HEK293T (cell line): ENCODE measurements around the gene RFTN2.

Experiments used
- CTCF ChIA-PET: fragments of 350-600 bp; formaldehyde crosslinking; extraction: SDS; loops from one replicate; lab custom pipeline; 2021; ENCODE audit warnings: antibody characterized with exemption, inconsistent platforms; lab: Yijun Ruan, JAX
- POLR2A ChIA-PET: fragments of 350-600 bp; formaldehyde crosslinking; extraction: SDS; loops from one replicate; lab custom pipeline; 2020; ENCODE audit warnings: antibody characterized with exemption, inconsistent platforms; lab: Yijun Ruan, JAX
- DNase-seq: peaks from one replicate; pipeline ENCODE4 v3.0.0; 2012; ENCODE audit warnings: mixed read lengths; ENCODE audit errors: extremely low spot score
- ARNT ChIP-seq: fragments of 450-650 bp; IDR thresholded peaks from 2 replicates; pipeline ENCODE4 v1.6.1; 2017; ENCODE audit warnings: mild to moderate bottlenecking
- BHLHE40 ChIP-seq: fragments of 450-650 bp; IDR thresholded peaks from 2 replicates; pipeline ENCODE4 v1.6.1; 2016; ENCODE audit warnings: mild to moderate bottlenecking, moderate library complexity, borderline replicate concordance
- CTBP1 ChIP-seq: fragments of 450-650 bp; IDR thresholded peaks from 2 replicates; pipeline ENCODE4 v1.6.1; 2016; ENCODE audit warnings: borderline replicate concordance
- ELF4 ChIP-seq: fragments of 450-650 bp; IDR thresholded peaks from 2 replicates; pipeline ENCODE4 v1.6.1; 2017; ENCODE audit warnings: antibody characterized with exemption
- FOXA1 ChIP-seq: fragments of 450-650 bp; IDR thresholded peaks from 2 replicates; pipeline ENCODE4 v1.6.1; 2016; ENCODE audit warnings: mild to moderate bottlenecking
- FOXK2 ChIP-seq: fragments of 450-650 bp; IDR thresholded peaks from 2 replicates; pipeline ENCODE4 v1.6.1; 2016; ENCODE audit warnings: mild to moderate bottlenecking
- FOXM1 ChIP-seq: fragments of 450-650 bp; IDR thresholded peaks from 2 replicates; pipeline ENCODE4 v1.6.1; 2017; ENCODE audit warnings: mild to moderate bottlenecking, borderline replicate concordance
- HDGF ChIP-seq: fragments of 450-650 bp; IDR thresholded peaks from 2 replicates; pipeline ENCODE4 v1.6.1; 2017; ENCODE audit warnings: antibody characterized with exemption, borderline replicate concordance
- L3MBTL2 ChIP-seq: fragments of 450-650 bp; conservative IDR thresholded peaks from 2 replicates; pipeline ENCODE4 v1.6.1; 2016; ENCODE audit warnings: mild to moderate bottlenecking
- LEF1 ChIP-seq: fragments of 450-650 bp; IDR thresholded peaks from 2 replicates; pipeline ENCODE4 v1.6.1; 2017; ENCODE audit warnings: mild to moderate bottlenecking, borderline replicate concordance
- NFRKB ChIP-seq: fragments of 450-650 bp; IDR thresholded peaks from 2 replicates; pipeline ENCODE4 v1.6.1; 2016; ENCODE audit warnings: mild to moderate bottlenecking, moderate library complexity
- PKNOX1 ChIP-seq: fragments of 450-650 bp; IDR thresholded peaks from 2 replicates; pipeline ENCODE4 v1.6.1; 2016
- SP1 ChIP-seq: fragments of 450-650 bp; IDR thresholded peaks from 2 replicates; pipeline ENCODE4 v1.6.1; 2017
- SUZ12 ChIP-seq: fragments of 450-650 bp; IDR thresholded peaks from 2 replicates; pipeline ENCODE4 v1.6.1; 2016; ENCODE audit warnings: mild to moderate bottlenecking
- TARDBP ChIP-seq: fragments of 450-650 bp; IDR thresholded peaks from 2 replicates; pipeline ENCODE4 v1.6.1; 2016
- ZNF384 ChIP-seq: fragments of 450-650 bp; IDR thresholded peaks from 2 replicates; pipeline ENCODE4 v1.6.1; 2016

The RFTN2 gene

GRCh38 chr2:197673606-197674005 lies 1.8 kb downstream of the RFTN2 start:
- CTCF ChIA-PET, result no interaction called here
- TF ChIP-seq ARNT (no peak), SP1 (no peak), SUZ12 (no peak), BHLHE40 (no peak), FOXM1 (no peak), FOXK2 (no peak), FOXA1 (no peak), LEF1 (no peak), NFRKB (no peak), ZNF384 (no peak), L3MBTL2 (no peak), PKNOX1 (no peak), ELF4 (no peak), CTBP1 (no peak), HDGF (no peak), TARDBP (no peak)
- POLR2A ChIA-PET, result no interaction called here
- DNase-seq, result no peak

GRCh38 chr2:197673106-197673505 lies 2.3 kb downstream of the RFTN2 start:
- POLR2A ChIA-PET, result no interaction called here
- no peak for DNase-seq
- TF ChIP-seq BHLHE40 (no peak), FOXM1 (no peak), ELF4 (no peak), LEF1 (no peak)
- CTCF ChIA-PET, result no interaction called here

- no peak for DNase-seq
- TF ChIP-seq CTBP1 (no peak), FOXK2 (no peak), ZNF384 (no peak), TARDBP (no peak), PKNOX1 (no peak)
- ChIA-PET POLR2A (no interaction called here), CTCF (no interaction called here)
Measured at GRCh38 chr2:197672371-197672893, 3.0 kb downstream of the RFTN2 start.

- no peak for TF ChIP-seq ELF4
- no peak for TF ChIP-seq BHLHE40
- TF ChIP-seq ARNT, result no peak
- ChIA-PET CTCF (no interaction called here), POLR2A (no interaction called here)
- DNase-seq, result no peak
Measured at GRCh38 chr2:197669077-197669476, 6.3 kb downstream of the RFTN2 start.

GRCh38 chr2:197668296-197668695 lies 7.1 kb downstream of the RFTN2 start:
- TF ChIP-seq PKNOX1 (no peak), TARDBP (no peak), FOXA1 (no peak), SP1 (no peak), ELF4 (no peak), ZNF384 (no peak), BHLHE40 (no peak), L3MBTL2 (no peak), ARNT (no peak), CTBP1 (no peak), NFRKB (no peak), FOXK2 (no peak), FOXM1 (no peak), SUZ12 (no peak), HDGF (no peak), LEF1 (no peak)
- no peak for DNase-seq
- ChIA-PET CTCF (no interaction called here), POLR2A (no interaction called here)

- ChIA-PET POLR2A (no interaction called here), CTCF (no interaction called here)
- no peak for DNase-seq
- TF ChIP-seq PKNOX1 (no peak), TARDBP (no peak)
Measured at GRCh38 chr2:197666277-197666676, 9.1 kb downstream of the RFTN2 start.

- TF ChIP-seq ZNF384, result no peak
- no peak for TF ChIP-seq PKNOX1
- TF ChIP-seq HDGF, result no peak
- TF ChIP-seq NFRKB, result no peak
- TF ChIP-seq FOXM1, result no peak
- no peak for TF ChIP-seq CTBP1
- no peak for TF ChIP-seq SP1
- no peak for TF ChIP-seq FOXK2
- no peak for TF ChIP-seq L3MBTL2
- DNase-seq, result no peak
- ChIA-PET CTCF (no interaction called here), POLR2A (no interaction called here)
Measured at GRCh38 chr2:197661626-197662025, 13.8 kb downstream of the RFTN2 start.
